GM15510 (cell line): ENCODE results near the gene RTF2.

Experiments
- POLR2A ChIP-seq: IDR thresholded peaks from 3 replicates; pipeline ENCODE4 v1.6.1; 2011; ENCODE audit warnings: borderline replicate concordance; ENCODE audit not compliant: insufficient read length; ENCODE audit errors: extremely low read depth

Gene RTF2, protein sequence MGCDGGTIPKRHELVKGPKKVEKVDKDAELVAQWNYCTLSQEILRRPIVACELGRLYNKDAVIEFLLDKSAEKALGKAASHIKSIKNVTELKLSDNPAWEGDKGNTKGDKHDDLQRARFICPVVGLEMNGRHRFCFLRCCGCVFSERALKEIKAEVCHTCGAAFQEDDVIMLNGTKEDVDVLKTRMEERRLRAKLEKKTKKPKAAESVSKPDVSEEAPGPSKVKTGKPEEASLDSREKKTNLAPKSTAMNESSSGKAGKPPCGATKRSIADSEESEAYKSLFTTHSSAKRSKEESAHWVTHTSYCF

GRCh38 chr20:56468316-56469076 is at the start of gene RTF2:
TSS of gene RTF2 (plus strand) at chr20:56468627. CDS start at chr20:56468698, 71 bp downstream.
- peak; percentile 82 for TF ChIP-seq POLR2A

- no peak for TF ChIP-seq POLR2A
These were observed 48.4 kb upstream of the RTF2 start for GRCh38 chr20:56420028-56420427.

- no peak for TF ChIP-seq POLR2A
These were observed 47.3 kb upstream of the RTF2 start for GRCh38 chr20:56420940-56421688.

GRCh38 chr20:56422076-56422823 is 46.2 kb upstream of the RTF2 start:
- no peak for TF ChIP-seq POLR2A

- TF ChIP-seq POLR2A, result no peak
These were observed 45.6 kb upstream of the RTF2 start for GRCh38 chr20:56422824-56423189.

- TF ChIP-seq POLR2A, result no peak
These were observed 45.2 kb upstream of the RTF2 start for GRCh38 chr20:56423211-56423610.

- no peak for TF ChIP-seq POLR2A
These were observed 44.5 kb upstream of the RTF2 start for GRCh38 chr20:56423886-56424285.

DNA sequence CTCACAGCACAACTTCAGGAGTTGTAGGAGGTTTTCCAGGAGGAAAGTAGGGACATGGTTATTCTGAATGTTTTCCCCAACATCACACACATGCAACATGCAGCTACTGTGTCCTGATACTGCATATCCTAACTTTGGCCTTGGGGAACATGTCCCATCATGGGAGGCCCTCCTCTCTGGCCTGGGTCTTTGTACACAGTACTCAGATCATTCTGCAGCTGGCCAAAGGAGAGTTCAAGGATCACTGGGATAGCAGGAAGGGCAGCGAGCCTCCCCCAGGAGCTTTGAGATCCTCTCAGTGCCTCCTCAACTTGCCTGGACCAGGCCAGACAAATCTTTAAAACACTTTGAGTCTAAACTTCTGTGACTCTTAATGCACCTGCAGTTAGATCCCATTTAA is 43.5 kb upstream of the RTF2 start:
- TF ChIP-seq POLR2A, result no peak

- TF ChIP-seq POLR2A, result no peak
These were observed 42.4 kb upstream of the RTF2 start for GRCh38 chr20:56426026-56426425.

GRCh38 chr20:56426926-56427325 is 41.5 kb upstream of the RTF2 start:
- no peak for TF ChIP-seq POLR2A

DNA sequence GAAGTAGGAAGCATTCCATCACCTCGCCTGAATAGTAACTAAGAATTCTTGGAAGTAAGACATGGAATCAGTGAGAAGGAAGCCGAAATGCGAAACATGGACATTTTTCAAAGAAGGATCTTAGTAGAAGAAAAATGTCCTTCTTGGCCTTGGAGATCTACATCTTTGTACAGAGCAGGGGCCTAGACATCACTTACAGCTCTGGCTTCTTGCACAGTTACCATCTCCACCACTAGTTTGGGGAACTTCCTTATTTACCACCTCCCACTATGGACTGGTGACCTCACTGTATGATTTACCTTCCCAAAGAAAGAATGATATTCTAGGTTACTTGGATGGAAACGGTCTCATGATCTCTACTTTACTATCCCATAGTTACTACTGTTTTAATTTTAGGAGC is 40.6 kb upstream of the RTF2 start:
- TF ChIP-seq POLR2A, result no peak

DNA sequence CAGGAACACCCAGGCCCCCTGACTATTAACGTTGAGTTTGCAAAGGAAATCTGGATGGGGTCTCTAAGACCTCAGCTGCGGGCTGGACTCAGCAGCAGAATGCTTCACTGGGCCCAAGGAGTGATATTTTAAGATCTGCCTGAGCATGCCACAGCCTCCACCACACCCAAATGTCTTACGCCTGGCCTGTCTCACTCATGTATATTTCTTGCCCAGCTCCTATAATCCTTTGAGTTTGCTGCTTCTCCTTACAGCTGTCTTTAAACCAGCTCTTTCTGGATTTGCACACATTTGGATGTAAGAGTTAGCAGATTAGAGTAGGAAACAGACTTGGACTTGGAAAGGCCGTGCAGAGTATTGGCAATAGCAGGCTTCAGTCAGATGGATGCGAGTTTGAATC is 40.0 kb upstream of the RTF2 start:
- TF ChIP-seq POLR2A, result no peak

DNA sequence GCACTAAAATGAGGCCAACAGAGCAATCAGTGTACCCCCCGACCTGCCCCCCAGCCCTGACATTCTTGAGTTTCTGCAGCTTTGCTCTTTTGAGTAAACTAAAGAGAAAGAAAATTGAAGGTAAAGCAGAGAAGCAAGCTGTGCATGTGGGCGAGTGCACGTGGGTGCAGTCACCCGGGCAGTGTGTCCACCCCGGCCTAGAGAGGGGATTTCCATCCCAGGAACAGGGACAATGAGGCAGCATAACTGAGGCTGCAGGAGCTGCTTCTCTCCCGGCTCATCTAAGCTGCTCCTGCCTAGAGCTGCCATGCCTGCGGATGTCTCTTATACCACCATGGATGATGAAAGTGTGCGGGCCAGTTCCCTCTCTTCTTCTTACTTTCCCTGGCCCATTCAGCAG is 39.5 kb upstream of the RTF2 start:
- no peak for TF ChIP-seq POLR2A

GRCh38 chr20:56429502-56429901 is 38.9 kb upstream of the RTF2 start:
- TF ChIP-seq POLR2A, result no peak

- TF ChIP-seq POLR2A, result no peak
These were observed 38.5 kb upstream of the RTF2 start for GRCh38 chr20:56429941-56430340.
